Non-pigmented ciliary epithelial cell (primary cell): ENCODE measurements around the gene DDAH1.
A peak's percentile ranks its signal among the peaks of the same experiment; 100 is the strongest.

Experiments
- DNase-seq: peaks from one replicate; pipeline ENCODE4 v3.0.0-alpha.2; 2010; ENCODE audit warnings: low read depth

Gene DDAH1

DNA sequence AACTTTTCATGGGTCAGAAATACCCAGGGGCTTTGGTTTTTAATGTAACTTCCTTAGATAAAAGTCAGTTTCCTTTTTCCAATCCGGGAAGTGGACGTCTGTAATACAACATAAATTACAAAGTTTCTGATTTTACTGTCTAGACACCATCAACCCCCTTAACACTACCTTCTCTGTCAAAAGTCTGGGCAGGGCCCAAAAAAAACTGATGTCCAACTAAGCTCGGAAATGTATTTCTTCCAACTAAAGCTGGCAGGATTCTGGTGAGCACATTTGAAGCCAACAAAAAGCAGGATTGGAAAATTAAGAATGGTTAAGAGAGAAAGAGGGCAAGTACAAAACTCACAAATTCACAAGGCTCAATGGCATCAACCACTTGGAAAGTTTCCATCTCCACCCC, 24.3 kb downstream of the DDAH1 start:
- no peak for DNase-seq

- DNase-seq = no peak
Measured at GRCh38 chr1:85438353-85438752, 26.6 kb downstream of the DDAH1 start.

DNA sequence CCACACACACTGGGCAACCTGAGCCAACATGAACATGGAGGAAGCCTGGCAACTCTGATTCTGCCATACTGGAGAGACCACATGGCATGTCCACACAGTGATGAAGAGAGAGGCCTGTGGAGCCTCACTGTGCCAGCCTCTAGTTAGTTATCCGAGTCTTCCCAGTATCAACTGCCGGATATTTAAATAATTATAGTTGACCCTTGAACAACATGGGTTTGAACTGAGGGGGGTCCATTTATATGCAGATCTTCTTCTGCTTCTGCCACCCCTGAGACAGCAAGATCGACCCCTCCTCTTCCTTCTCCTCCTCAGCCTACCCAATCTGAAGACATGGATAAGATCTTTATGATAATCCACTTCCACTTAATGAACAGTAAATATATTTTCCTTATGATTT, 27.8 kb downstream of the DDAH1 start:
- DNase-seq = no peak

- no peak for DNase-seq
Measured at GRCh38 chr1:85433096-85433495, 31.9 kb downstream of the DDAH1 start.

GRCh38 chr1:85428471-85429089, 36.4 kb downstream of the DDAH1 start:
- no peak for DNase-seq

DNA sequence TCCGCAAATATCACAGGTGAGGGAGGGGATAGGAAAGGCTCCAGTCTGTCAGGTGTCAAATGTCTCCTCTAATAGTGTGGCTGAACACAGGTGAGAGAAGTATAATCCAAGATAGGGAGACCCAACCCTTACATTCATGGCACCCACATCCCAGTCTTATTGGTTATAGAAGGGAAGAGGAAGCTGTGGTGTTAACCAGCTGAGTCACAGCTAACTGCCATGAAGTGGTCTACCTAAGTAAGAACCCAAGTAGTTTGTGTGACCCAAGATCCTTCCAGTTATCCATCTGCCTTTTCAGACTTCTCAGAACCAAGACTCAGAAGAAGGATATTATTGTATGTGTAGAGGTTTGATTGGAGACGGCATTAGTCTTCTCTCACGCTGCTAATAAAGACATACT, 37.1 kb downstream of the DDAH1 start:
- DNase-seq = no peak

DNA sequence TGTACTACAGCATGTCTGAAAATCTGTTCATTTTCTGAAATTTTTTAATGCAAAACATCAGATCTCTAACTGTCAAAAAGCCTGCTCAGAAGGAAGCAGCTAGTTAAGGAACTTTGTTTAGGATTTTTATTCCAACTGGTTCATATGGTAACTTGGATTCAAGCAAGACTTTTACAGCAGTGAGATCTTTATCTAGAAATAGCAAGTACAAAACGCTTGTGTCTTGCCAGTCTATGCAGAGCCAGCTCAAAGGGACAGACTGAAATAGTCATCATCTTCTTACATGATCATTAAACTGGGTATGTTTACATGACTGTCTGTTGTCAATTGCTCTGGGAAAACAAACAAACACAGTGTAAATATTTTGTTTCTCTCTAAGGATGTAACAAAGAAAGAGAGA, 37.6 kb downstream of the DDAH1 start:
- DNase-seq = no peak

DNA sequence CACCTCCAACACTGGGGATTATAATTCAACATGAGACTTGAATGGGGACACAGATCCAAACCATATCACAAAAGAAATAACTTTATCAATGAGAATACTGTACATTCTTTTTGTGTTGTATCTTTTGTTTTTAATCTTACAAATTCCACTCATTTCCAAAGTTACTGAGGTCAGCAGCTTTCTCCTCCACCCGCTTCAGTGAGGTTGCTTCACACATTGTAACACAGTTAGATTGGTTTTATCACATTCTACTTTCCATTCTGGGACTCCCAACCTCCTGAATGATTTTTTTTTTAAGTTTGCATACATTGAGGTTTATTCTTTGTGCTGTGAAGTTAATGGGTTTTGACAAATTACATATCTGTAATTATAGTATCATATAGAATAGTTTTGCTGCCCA, 43.8 kb downstream of the DDAH1 start:
- no peak for DNase-seq

GRCh38 chr1:85420199-85420598, 44.8 kb downstream of the DDAH1 start:
- DNase-seq = no peak

DNA sequence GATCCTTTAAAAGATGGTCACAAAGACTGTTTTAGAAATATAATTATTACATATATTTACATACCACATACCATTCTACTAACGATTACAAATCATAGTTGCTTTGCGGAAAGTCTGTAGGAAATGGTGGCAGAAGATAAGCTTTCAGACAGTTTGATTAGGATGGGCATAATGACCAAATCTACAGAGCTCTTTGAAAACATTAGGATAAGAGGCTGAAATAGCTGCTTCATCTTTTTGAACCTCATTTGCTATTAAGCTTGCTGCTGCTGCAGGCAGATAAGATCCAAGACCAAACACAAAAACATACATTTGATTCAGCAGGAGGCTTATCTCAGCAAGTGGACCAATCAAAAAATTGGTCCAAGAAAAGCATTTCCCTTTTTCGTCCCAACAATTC, 47.1 kb downstream of the DDAH1 start:
- no peak for DNase-seq

GRCh38 chr1:85417017-85417416, 47.9 kb downstream of the DDAH1 start:
- no peak for DNase-seq

DNA sequence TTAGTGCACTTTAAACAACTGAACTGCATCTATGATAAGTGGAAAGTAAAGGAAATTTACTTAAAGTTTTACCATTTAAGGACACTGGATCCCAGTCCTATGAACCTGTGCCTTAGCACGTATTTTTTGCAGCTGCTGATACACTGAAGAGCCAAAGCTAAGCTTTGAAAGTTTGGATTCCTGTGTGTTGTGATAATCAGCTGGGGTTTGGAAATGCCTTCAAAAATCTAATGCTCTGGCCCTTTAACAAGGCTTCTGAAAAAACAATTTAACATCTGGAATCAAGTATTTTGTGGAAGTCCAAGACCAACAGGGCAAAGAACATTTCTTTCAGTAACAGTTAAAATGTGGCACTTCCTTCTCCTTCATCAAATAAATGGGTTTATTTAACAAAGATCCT, 51.8 kb downstream of the DDAH1 start:
- DNase-seq = no peak

- no peak for DNase-seq
Measured at GRCh38 chr1:85411567-85412305, 53.2 kb downstream of the DDAH1 start.

DNA sequence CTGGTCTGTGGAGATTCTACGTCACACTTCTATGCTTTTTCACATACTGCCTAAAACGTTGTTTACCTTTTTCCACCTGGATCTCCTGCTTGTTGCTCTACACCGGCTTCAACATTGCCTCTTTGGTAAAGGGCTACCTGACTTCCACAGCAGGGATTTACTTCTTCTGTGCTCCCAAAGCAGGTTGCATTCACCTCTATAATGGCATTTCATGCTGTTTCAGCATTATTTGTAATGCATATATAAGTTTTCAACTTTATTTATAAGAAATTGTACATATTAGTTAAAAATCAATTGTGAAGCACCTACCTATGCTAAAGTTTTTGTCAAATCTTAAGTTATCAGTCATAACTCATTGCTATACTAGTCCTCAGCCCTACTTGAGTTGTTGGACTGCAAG, 55.4 kb downstream of the DDAH1 start:
- no peak for DNase-seq

DNA sequence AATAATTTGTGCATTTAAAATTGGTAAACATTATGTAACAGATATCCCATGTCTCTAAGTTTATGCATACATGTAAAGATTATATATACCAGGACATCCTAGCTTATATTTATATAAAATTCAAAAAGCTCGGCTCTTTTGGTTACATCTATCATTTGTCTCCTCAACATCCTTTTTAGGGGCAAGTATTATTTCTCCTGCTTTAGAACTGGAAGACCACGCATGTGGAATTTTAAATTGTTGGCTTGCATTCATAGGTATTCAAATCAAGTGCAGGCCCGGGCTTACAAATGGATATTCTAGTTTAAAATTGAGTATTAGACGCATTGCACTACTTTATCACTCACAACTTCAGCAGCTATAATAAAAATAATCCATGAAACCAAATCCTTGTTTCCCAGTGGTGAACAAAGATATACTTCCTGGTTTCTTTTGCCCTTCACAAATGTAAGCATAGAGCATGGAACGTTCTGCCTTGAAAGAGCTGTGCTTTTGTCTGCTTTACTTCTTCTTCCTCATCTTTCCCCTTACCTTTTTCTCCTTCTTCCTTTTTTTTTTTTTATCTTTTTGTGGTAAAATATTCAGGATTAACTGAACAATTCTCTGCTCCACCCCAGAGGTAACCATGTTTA, 57.1 kb downstream of the DDAH1 start:
- DNase-seq = no peak

DNA sequence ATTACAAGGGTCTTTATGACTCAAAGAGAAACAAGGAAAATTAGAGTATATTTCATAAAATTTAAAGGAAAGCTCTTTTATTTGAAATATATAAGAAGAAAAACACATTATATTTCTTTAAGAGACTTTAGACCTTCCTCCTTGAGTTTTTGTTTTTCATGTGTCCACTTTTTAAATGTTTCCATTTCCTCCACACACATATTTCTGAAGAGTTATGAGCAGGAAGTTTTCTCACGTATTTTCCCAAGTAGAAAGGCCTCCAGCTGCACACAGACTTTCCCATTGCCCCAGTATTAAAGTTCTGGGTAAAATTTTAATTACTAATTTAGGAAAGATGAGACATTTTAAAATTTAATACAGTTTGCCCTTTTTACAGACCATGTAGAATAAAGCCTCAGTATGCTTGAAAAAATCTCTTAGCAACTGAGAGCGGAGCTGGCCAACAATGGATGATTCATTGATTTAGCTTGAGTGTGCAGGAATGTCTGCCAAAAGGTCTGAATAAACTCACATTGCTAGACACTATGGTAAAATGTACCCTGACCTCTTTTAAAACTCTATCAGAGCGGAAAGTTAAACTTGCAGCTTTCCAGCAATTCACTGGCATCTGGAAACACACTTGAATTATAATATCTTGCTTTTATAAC, 57.9 kb downstream of the DDAH1 start:
- DNase-seq = peak; percentile 82

DNA sequence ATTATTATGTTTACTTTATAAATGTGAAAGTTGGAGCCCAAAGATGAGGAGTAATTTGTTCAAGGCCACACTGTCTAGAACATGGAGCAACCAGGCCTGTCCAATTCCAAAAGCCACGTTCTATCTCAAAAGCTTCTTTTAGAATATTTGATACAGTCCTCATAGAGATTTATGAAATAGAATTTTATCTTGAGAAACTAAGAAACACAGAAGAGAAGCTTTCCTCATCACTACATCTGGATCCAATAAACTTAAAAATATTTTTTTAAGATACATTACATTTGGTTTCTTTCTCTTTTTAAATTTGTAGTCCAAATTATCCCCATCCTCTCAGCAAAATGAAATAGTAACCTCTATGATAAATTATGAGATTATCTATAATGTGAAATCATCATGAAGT, 58.9 kb downstream of the DDAH1 start:
- no peak for DNase-seq

DNA sequence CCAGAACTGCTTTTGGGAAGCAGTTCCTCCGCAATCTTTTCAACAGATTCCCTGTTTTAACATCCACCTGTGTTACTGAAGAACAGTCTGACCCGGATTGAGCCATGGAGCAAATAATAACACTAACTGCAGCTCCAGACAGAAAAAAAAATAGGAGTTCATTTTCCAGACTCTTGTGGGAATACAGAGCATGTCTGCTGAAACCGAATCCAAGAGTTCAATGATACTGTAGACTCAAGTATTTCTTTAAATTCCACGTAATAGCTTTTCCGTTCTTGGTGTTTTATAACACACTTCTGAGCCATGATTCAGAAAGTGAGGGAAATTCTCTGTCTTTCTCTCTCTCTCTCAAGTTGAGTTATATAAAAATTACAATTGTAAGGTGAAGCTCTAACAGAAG, 60.6 kb downstream of the DDAH1 start:
- DNase-seq = no peak

DNA sequence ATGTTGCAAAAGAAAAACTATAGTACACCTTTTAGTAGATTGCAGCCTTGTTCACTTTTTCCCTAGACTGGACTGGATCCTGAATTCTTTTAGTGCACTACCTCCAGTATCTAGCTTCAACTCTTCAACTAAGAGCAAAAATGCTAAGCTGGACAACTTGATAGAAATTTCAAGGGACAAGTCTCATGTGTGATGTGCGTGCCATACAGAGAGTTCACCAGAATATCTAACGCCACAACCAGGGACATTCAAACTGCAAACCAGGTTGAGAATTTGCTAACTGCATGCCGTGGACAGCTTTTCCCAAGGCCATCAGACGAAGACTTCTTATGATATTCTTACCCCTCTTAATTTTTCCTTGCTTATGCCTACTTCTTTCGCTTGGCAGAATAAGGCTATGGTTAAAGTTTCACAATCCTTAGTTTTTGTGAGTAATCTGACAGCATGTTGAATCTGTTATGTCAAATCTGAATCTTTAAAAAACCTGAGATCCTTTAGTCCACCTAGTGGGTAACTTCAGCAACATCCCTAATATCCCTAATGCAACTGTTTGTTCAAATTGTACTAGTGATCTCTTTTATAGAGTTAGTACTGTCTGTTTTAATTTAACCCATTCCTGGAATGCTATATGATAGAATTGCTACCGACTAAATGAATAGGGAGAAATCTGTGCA, 66.4 kb downstream of the DDAH1 start:
- no peak for DNase-seq

GRCh38 chr1:85397490-85398032, 67.4 kb downstream of the DDAH1 start:
- DNase-seq = no peak

GRCh38 chr1:85396194-85396593, 68.8 kb downstream of the DDAH1 start:
- no peak for DNase-seq

GRCh38 chr1:85394130-85394529, 70.8 kb downstream of the DDAH1 start:
- no peak for DNase-seq
